ENCODE results near the gene RPL10. TPM values are rescaled to one million over a fixed set of nuclear protein-coding genes. Genes with fewer than 3 reads are reported as not detected.
"Not testable (repeated sequence)": the region's sequence is repeated elsewhere in the genome, so short reads cannot be mapped to it uniquely, and the experiment has no call there.

The RPL10 gene
- total and polyA plus RNA-seq, 9 donors, result 5,887 to 7,222 (median 5,979) TPM

- H3K4me1 ChIP-seq (ENCODE audit: control insufficient read depth, insufficient read depth, low read length), result peaks cover 13% of the 10 kb centered on the region
- peaks cover 26% of the 10 kb centered on the region for H3K36me3 ChIP-seq (ENCODE audit: control insufficient read depth, insufficient read depth, low read length)
- DNase-seq, result peak; percentile 92
- H3K9me3 ChIP-seq (replicated peaks; ENCODE audit: control insufficient read depth, low read depth, low read length), result no peaks in the 10 kb centered on the region
- no peaks in the 10 kb centered on the region for H3K27me3 ChIP-seq (ENCODE audit: control insufficient read depth, insufficient read depth, low read length)
- peak overlapping the region; percentile 89 for H3K4me3 ChIP-seq (ENCODE audit: low read length)
- peak overlapping the region; percentile 100 for H3K27ac ChIP-seq (ENCODE audit: low read length)
- 44% methylated on average over 39 of the region's 49 CpGs for WGBS (ENCODE audit: insufficient coverage)
These were observed 720 bp downstream of the RPL10 start for GRCh38 chrX:154398668-154399526.

GRCh38 chrX:154399527-154400368 lies 1.6 kb downstream of the RPL10 start:
- H3K36me3 ChIP-seq (ENCODE audit: control insufficient read depth, insufficient read depth, low read length), result peaks cover 26% of the 10 kb centered on the region
- 86% methylated on average over 2 of the region's 14 CpGs for WGBS (ENCODE audit: insufficient coverage)
- peak overlapping the region; percentile 100 for H3K27ac ChIP-seq (ENCODE audit: low read length)

GRCh38 chrX:154400369-154400817 lies 2.2 kb downstream of the RPL10 start:
- Histone ChIP-seq H3K36me3 (ENCODE audit: control insufficient read depth, insufficient read depth, low read length) (peaks cover 26% of the 10 kb centered on the region), H3K4me1 (ENCODE audit: control insufficient read depth, insufficient read depth, low read length) (peaks cover 13% of the 10 kb centered on the region)
- WGBS (ENCODE audit: insufficient coverage), result no CpG with 5 or more reads among the region's 6 CpGs
- DNase-seq; H3K4me3 ChIP-seq (ENCODE audit: low read length); H3K27ac ChIP-seq (ENCODE audit: low read length); H3K9me3 ChIP-seq (replicated peaks; ENCODE audit: control insufficient read depth, low read depth, low read length); H3K27me3 ChIP-seq (ENCODE audit: control insufficient read depth, insufficient read depth, low read length): not testable (repeated sequence)

More at GRCh38 chrX:154399527-154400368, 1.6 kb downstream of the RPL10 start:
- H3K27me3 ChIP-seq (ENCODE audit: control insufficient read depth, insufficient read depth, low read length), result no peaks in the 10 kb centered on the region
- H3K4me3 ChIP-seq (ENCODE audit: low read length), result peak overlapping the region; percentile 89
- DNase-seq, result peak; percentile 18
- H3K4me1 ChIP-seq (ENCODE audit: control insufficient read depth, insufficient read depth, low read length), result peaks cover 13% of the 10 kb centered on the region
- H3K9me3 ChIP-seq (replicated peaks; ENCODE audit: control insufficient read depth, low read depth, low read length), result no peaks in the 10 kb centered on the region

- peaks cover 2% of the 10 kb centered on the region for H3K9me3 ChIP-seq (replicated peaks; ENCODE audit: control insufficient read depth, low read depth, low read length)
- DNase-seq, result no peak
- H3K27ac ChIP-seq (ENCODE audit: low read length), result peak overlapping the region; percentile 7
- peaks cover 13% of the 10 kb centered on the region for H3K4me1 ChIP-seq (ENCODE audit: control insufficient read depth, insufficient read depth, low read length)
- H3K27me3 ChIP-seq (ENCODE audit: control insufficient read depth, insufficient read depth, low read length), result no peaks in the 10 kb centered on the region
- H3K36me3 ChIP-seq (ENCODE audit: control insufficient read depth, insufficient read depth, low read length), result peaks cover 26% of the 10 kb centered on the region
- 48% methylated on average over 6 of the region's 6 CpGs for WGBS (ENCODE audit: insufficient coverage)
- no peak overlapping the region for H3K4me3 ChIP-seq (ENCODE audit: low read length)
These were observed 3.0 kb downstream of the RPL10 start for GRCh38 chrX:154401045-154401799.

- DNase-seq, result no peak
- Histone ChIP-seq H3K27me3 (ENCODE audit: control insufficient read depth, insufficient read depth, low read length) (no peaks in the 10 kb centered on the region), H3K4me3 (ENCODE audit: low read length) (no peak overlapping the region), H3K27ac (ENCODE audit: low read length) (no peak overlapping the region), H3K9me3 (replicated peaks; ENCODE audit: control insufficient read depth, low read depth, low read length) (peaks cover 2% of the 10 kb centered on the region), H3K4me1 (ENCODE audit: control insufficient read depth, insufficient read depth, low read length) (peaks cover 13% of the 10 kb centered on the region), H3K36me3 (ENCODE audit: control insufficient read depth, insufficient read depth, low read length) (peaks cover 26% of the 10 kb centered on the region)
- no CpG with 5 or more reads among the region's 6 CpGs for WGBS (ENCODE audit: insufficient coverage)
These were observed 3.9 kb downstream of the RPL10 start for GRCh38 chrX:154401918-154402621.

GRCh38 chrX:154402622-154403127 lies 4.5 kb downstream of the RPL10 start:
- Histone ChIP-seq H3K9me3 (replicated peaks; ENCODE audit: control insufficient read depth, low read depth, low read length) (peaks cover 2% of the 10 kb centered on the region), H3K27ac (ENCODE audit: low read length) (no peak overlapping the region), H3K27me3 (ENCODE audit: control insufficient read depth, insufficient read depth, low read length) (no peaks in the 10 kb centered on the region), H3K36me3 (ENCODE audit: control insufficient read depth, insufficient read depth, low read length) (peaks cover 26% of the 10 kb centered on the region), H3K4me1 (ENCODE audit: control insufficient read depth, insufficient read depth, low read length) (peaks cover 10% of the 10 kb centered on the region), H3K4me3 (ENCODE audit: low read length) (no peak overlapping the region)
- WGBS (ENCODE audit: insufficient coverage), result 83% methylated on average over 15 of the region's 19 CpGs
- no peak for DNase-seq

- Histone ChIP-seq H3K27me3 (ENCODE audit: control insufficient read depth, insufficient read depth, low read length) (no peaks in the 10 kb centered on the region), H3K36me3 (ENCODE audit: control insufficient read depth, insufficient read depth, low read length) (peaks cover 26% of the 10 kb centered on the region), H3K4me1 (ENCODE audit: control insufficient read depth, insufficient read depth, low read length) (peaks cover 9% of the 10 kb centered on the region), H3K4me3 (ENCODE audit: low read length) (no peak overlapping the region), H3K27ac (ENCODE audit: low read length) (no peak overlapping the region), H3K9me3 (replicated peaks; ENCODE audit: control insufficient read depth, low read depth, low read length) (peaks cover 2% of the 10 kb centered on the region)
- 76% methylated on average over 9 of the region's 10 CpGs for WGBS (ENCODE audit: insufficient coverage)
- no peak for DNase-seq
These were observed 5.0 kb downstream of the RPL10 start for GRCh38 chrX:154403192-154403591.

- H3K4me3 ChIP-seq (ENCODE audit: low read length), result no peak overlapping the region
- DNase-seq, result no peak
- peaks cover 25% of the 10 kb centered on the region for H3K36me3 ChIP-seq (ENCODE audit: control insufficient read depth, insufficient read depth, low read length)
- no peaks in the 10 kb centered on the region for H3K27me3 ChIP-seq (ENCODE audit: control insufficient read depth, insufficient read depth, low read length)
- WGBS (ENCODE audit: insufficient coverage), result no CpG with 5 or more reads among the region's 4 CpGs
- H3K9me3 ChIP-seq (replicated peaks; ENCODE audit: control insufficient read depth, low read depth, low read length), result peaks cover 2% of the 10 kb centered on the region
- no peak overlapping the region for H3K27ac ChIP-seq (ENCODE audit: low read length)
- peaks cover 15% of the 10 kb centered on the region for H3K4me1 ChIP-seq (ENCODE audit: control insufficient read depth, insufficient read depth, low read length)
These were observed 5.7 kb downstream of the RPL10 start for GRCh38 chrX:154403858-154404257.

- WGBS (ENCODE audit: insufficient coverage), result 88% methylated on average over 15 of the region's 16 CpGs
- Histone ChIP-seq H3K27ac (ENCODE audit: low read length) (no peak overlapping the region), H3K4me1 (ENCODE audit: control insufficient read depth, insufficient read depth, low read length) (peaks cover 16% of the 10 kb centered on the region), H3K27me3 (ENCODE audit: control insufficient read depth, insufficient read depth, low read length) (no peaks in the 10 kb centered on the region), H3K9me3 (replicated peaks; ENCODE audit: control insufficient read depth, low read depth, low read length) (peaks cover 2% of the 10 kb centered on the region), H3K36me3 (ENCODE audit: control insufficient read depth, insufficient read depth, low read length) (peaks cover 16% of the 10 kb centered on the region), H3K4me3 (ENCODE audit: low read length) (no peak overlapping the region)
- DNase-seq, result no peak
These were observed 6.5 kb downstream of the RPL10 start for GRCh38 chrX:154404625-154405192.

All from muscle of leg (tissue), 11 donors.